Loucy (cell line): ENCODE data around the gene XIRP2.
"Not testable (repeated sequence)": the region's sequence is repeated elsewhere in the genome, so short reads cannot be mapped to it uniquely, and the experiment has no call there.

Experiments used
- H2AFZ ChIP-seq: fragments of 200-600 bp; sonication (generic); 2 replicates; pipeline ENCODE4 v1.6.0; 2016; ENCODE audit warnings: antibody characterized with exemption, mild to moderate bottlenecking, low read length, moderate library complexity
- H3F3A ChIP-seq: fragments of 200-600 bp; 2 replicates; pipeline ENCODE4 v1.6.0; 2016; ENCODE audit warnings: antibody characterized with exemption, low read depth, mild to moderate bottlenecking
- H3K27me3 ChIP-seq: fragments of 200-600 bp; sonication (generic); 2 replicates; pipeline ENCODE4 v1.6.1; 2014; ENCODE audit warnings: low read length, mild to moderate bottlenecking; ENCODE audit not compliant: insufficient read depth, poor library complexity, severe bottlenecking
- H3K36me3 ChIP-seq: fragments of 200-600 bp; sonication (generic); 2 replicates; pipeline ENCODE4 v1.6.1; 2016; ENCODE audit warnings: low read length; ENCODE audit not compliant: insufficient read depth
- H3K4me1 ChIP-seq: fragments of 200-600 bp; sonication (generic); 2 replicates; pipeline ENCODE4 v1.5.1; 2014; ENCODE audit warnings: low read length, mild to moderate bottlenecking; ENCODE audit not compliant: insufficient read depth, poor library complexity, severe bottlenecking
- H3K4me2 ChIP-seq: fragments of 200-600 bp; sonication (generic); 2 replicates; pipeline ENCODE4 v1.6.0; 2014; ENCODE audit warnings: antibody characterized with exemption, low read length, low read depth, mild to moderate bottlenecking; ENCODE audit not compliant: poor library complexity, severe bottlenecking
- H3K4me3 ChIP-seq: fragments of 200-600 bp; sonication (generic); 2 replicates; pipeline ENCODE4 v1.5.1; 2014; ENCODE audit warnings: low read length, mild to moderate bottlenecking, mixed read lengths; ENCODE audit not compliant: poor library complexity, severe bottlenecking
- H3K79me2 ChIP-seq: fragments of 200-600 bp; sonication (generic); 2 replicates; pipeline ENCODE4 v1.6.1; 2014; ENCODE audit warnings: low read length; ENCODE audit not compliant: insufficient read depth
- H3K9ac ChIP-seq: fragments of 200-600 bp; sonication (generic); 2 replicates; pipeline ENCODE4 v1.6.0; 2014; ENCODE audit warnings: mild to moderate bottlenecking, low read depth, low read length, moderate library complexity; ENCODE audit not compliant: poor library complexity, severe bottlenecking
- H3K9me2 ChIP-seq: fragments of 200-600 bp; sonication (generic); replicated peaks from 2 replicates; pipeline ENCODE4 v1.6.1; 2016; ENCODE audit warnings: low read depth, low read length, mixed read lengths
- H3K9me3 ChIP-seq: fragments of 200-600 bp; sonication (generic); 2 replicates; pipeline ENCODE4 v1.6.1; 2014; ENCODE audit warnings: mild to moderate bottlenecking, antibody characterized with exemption, low read length, low read depth; ENCODE audit not compliant: insufficient read depth
- H4K20me1 ChIP-seq: fragments of 200-600 bp; sonication (generic); 2 replicates; pipeline ENCODE4 v1.6.0; 2014; ENCODE audit warnings: antibody characterized with exemption, low read length, mild to moderate bottlenecking; ENCODE audit not compliant: insufficient read depth, poor library complexity, severe bottlenecking
- EZH2phosphoT487 ChIP-seq: fragments of 200-600 bp; IDR thresholded peaks from 2 replicates; pipeline ENCODE4 v1.6.1; 2018; ENCODE audit warnings: antibody characterized with exemption, mild to moderate bottlenecking, moderate library complexity, borderline replicate concordance
- TF ChIP-seq, protein P1 (sequence below): fragments of 200-600 bp; sonication (generic); conservative IDR thresholded peaks from 2 replicates; pipeline ENCODE4 v1.5.1; 2014; ENCODE audit warnings: mild to moderate bottlenecking, antibody characterized with exemption, low read length

The XIRP2 gene

DNA sequence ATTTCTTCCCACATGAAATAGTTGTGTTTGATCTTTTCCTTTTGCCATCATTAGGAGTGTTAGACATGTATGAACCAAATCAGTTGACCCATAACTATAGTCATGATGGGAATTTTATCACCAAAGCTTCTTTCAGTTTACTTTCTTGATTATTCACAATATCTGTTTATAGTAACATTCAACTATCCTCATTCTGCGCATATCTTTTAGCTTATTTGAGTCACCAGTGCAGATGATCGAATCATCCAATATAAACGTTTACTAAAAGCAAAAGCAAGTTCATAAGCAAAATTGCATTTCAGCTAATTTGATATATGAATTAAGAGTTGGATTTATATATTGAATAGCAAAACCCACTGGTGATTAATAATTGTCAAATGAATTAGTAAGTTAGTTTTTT is 216.4 kb downstream of the XIRP2 start:
- no peaks in the 10 kb centered on the region for H3F3A ChIP-seq
- peaks cover 3% of the 10 kb centered on the region for H3K4me1 ChIP-seq
- TF ChIP-seq EZH2phosphoT487, result no peak
- TF ChIP-seq, protein P1, sequence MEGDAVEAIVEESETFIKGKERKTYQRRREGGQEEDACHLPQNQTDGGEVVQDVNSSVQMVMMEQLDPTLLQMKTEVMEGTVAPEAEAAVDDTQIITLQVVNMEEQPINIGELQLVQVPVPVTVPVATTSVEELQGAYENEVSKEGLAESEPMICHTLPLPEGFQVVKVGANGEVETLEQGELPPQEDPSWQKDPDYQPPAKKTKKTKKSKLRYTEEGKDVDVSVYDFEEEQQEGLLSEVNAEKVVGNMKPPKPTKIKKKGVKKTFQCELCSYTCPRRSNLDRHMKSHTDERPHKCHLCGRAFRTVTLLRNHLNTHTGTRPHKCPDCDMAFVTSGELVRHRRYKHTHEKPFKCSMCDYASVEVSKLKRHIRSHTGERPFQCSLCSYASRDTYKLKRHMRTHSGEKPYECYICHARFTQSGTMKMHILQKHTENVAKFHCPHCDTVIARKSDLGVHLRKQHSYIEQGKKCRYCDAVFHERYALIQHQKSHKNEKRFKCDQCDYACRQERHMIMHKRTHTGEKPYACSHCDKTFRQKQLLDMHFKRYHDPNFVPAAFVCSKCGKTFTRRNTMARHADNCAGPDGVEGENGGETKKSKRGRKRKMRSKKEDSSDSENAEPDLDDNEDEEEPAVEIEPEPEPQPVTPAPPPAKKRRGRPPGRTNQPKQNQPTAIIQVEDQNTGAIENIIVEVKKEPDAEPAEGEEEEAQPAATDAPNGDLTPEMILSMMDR, result no peak
- no peaks in the 10 kb centered on the region for H3K36me3 ChIP-seq
- no peaks in the 10 kb centered on the region for H3K9me3 ChIP-seq
- H3K9ac ChIP-seq, result no peak overlapping the region
- no peaks in the 10 kb centered on the region for H3K79me2 ChIP-seq
- no peak overlapping the region for H2AFZ ChIP-seq
- no peak overlapping the region for H3K4me3 ChIP-seq
- no peaks in the 10 kb centered on the region for H3K27me3 ChIP-seq
- no peaks in the 10 kb centered on the region for H3K9me2 ChIP-seq
- no peak overlapping the region for H3K4me2 ChIP-seq
- H4K20me1 ChIP-seq, result no peaks in the 10 kb centered on the region

DNA sequence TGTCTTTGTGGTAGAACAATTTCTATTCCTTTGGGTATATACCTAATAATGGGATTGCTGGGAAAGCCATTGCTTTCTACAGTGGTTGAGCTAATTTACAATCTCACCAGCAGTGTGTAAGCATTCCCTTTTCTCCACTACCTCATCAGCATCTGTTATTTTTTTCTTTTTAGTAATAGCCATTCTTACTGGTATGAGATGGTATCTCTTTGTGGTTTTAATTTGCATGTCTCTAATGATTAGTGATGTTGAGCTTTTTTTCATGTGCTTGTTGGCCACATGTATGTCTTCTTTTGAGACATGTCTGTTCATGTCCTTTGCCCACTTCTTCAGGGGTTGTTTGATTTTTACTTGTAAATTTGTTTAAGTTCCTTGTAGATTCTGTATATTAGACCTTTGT is 221.4 kb downstream of the XIRP2 start:
- not testable (repeated sequence) for H3K9me2 ChIP-seq, H3K79me2 ChIP-seq, H3K4me3 ChIP-seq, H3K4me2 ChIP-seq, H3F3A ChIP-seq, H3K36me3 ChIP-seq, H2AFZ ChIP-seq, H3K9ac ChIP-seq, H3K4me1 ChIP-seq, H3K27me3 ChIP-seq, H4K20me1 ChIP-seq, H3K9me3 ChIP-seq

DNA sequence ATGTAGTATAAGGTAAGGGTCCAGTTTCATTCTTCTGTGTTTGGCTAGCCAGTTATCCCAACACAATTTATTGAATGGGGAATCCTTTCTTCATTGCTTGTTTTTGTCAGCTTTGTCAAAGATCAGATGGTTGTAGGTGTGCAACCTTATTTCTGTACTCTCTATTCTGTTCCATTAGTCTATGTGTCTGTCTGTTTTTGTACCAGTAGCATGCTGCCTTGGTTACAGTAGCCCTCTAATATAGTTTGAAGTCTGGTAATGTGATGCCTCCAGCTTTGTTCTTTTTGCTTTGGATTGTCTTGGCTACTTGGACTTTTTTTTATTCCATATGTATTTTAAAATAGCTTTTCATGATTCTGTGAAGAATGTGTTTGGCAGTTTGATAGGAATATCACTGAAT is 222.1 kb downstream of the XIRP2 start:
- Histone ChIP-seq H3K4me3 (no peak overlapping the region), H3K9me3 (no peaks in the 10 kb centered on the region), H4K20me1 (no peaks in the 10 kb centered on the region), H3K4me1 (peaks cover 12% of the 10 kb centered on the region), H3K4me2 (no peak overlapping the region), H3F3A (no peaks in the 10 kb centered on the region), H3K27me3 (no peaks in the 10 kb centered on the region), H3K9ac (no peak overlapping the region), H2AFZ (no peak overlapping the region), H3K36me3 (no peaks in the 10 kb centered on the region), H3K79me2 (no peaks in the 10 kb centered on the region), H3K9me2 (no peaks in the 10 kb centered on the region)
- TF ChIP-seq, protein P1, result no peak
- no peak for TF ChIP-seq EZH2phosphoT487

DNA sequence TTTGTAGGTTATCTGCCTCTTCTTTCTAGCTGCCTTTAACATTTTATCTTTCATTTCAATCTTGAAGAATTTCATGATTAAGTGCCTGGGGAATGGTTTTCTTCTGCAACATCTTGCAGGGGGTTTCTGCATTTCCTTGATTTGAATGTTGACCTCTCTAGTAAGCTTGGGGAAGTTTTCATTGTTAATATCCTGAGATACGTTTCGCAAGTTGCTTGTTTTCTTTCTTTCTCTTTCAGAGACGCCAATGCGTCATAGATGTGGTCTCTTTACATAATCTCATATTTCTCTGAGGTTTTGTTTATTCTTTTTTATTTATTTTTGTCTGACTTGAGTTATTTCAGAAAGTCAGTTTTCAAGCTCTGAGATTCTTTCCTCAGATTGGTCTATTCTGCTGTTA is 225.7 kb downstream of the XIRP2 start:
- H3K79me2 ChIP-seq, result no peaks in the 10 kb centered on the region
- H3K4me3 ChIP-seq, result no peak overlapping the region
- no peaks in the 10 kb centered on the region for H3K27me3 ChIP-seq
- no peak overlapping the region for H3K9ac ChIP-seq
- H2AFZ ChIP-seq, result no peak overlapping the region
- H3K4me1 ChIP-seq, result peaks cover 17% of the 10 kb centered on the region
- no peaks in the 10 kb centered on the region for H3K9me2 ChIP-seq
- no peaks in the 10 kb centered on the region for H3F3A ChIP-seq
- H3K36me3 ChIP-seq, result no peaks in the 10 kb centered on the region
- H3K9me3 ChIP-seq, result no peaks in the 10 kb centered on the region
- no peaks in the 10 kb centered on the region for H4K20me1 ChIP-seq
- no peak overlapping the region for H3K4me2 ChIP-seq
- TF ChIP-seq, protein P1, result no peak
- no peak for TF ChIP-seq EZH2phosphoT487
